GM21737 (cell line): ENCODE data around the gene ZIM2.

ENCODE experiments used
- ATAC-seq: cut with Tn5 transposase; IDR thresholded peaks from one replicate; pipeline ENCODE4 v1.9.1; 2021; ENCODE audit warnings: mild to moderate bottlenecking, moderate library complexity; ENCODE audit not compliant: unreplicated experiment

The ZIM2 gene

GRCh38 chr19:56811480-56811879 is 29.0 kb downstream of the ZIM2 start:
- ATAC-seq: no peak

- ATAC-seq: no peak
These were observed 30.3 kb downstream of the ZIM2 start for GRCh38 chr19:56810260-56810659.

GRCh38 chr19:56808717-56809392 is 31.7 kb downstream of the ZIM2 start:
- no peak for ATAC-seq

GRCh38 chr19:56806639-56807038 is 33.9 kb downstream of the ZIM2 start:
- ATAC-seq: no peak

GRCh38 chr19:56778351-56778750 is 62.2 kb downstream of the ZIM2 start:
- no peak for ATAC-seq

- ATAC-seq: no peak
These were observed 70.9 kb downstream of the ZIM2 start for GRCh38 chr19:56769650-56770049.

- ATAC-seq: no peak
These were observed 75.4 kb downstream of the ZIM2 start for GRCh38 chr19:56765137-56765536.

GRCh38 chr19:56764196-56764695 is 76.3 kb downstream of the ZIM2 start:
- no peak for ATAC-seq

- no peak for ATAC-seq
These were observed 79.7 kb downstream of the ZIM2 start for GRCh38 chr19:56760842-56761241.

- ATAC-seq: no peak
These were observed 81.0 kb downstream of the ZIM2 start for GRCh38 chr19:56759531-56759930.

- ATAC-seq: no peak
These were observed 89.4 kb downstream of the ZIM2 start for GRCh38 chr19:56751078-56751489.

GRCh38 chr19:56750658-56751057 is 89.9 kb downstream of the ZIM2 start:
- no peak for ATAC-seq

GRCh38 chr19:56748378-56748777 is 92.1 kb downstream of the ZIM2 start:
- ATAC-seq: no peak

GRCh38 chr19:56746367-56746766 is 94.2 kb downstream of the ZIM2 start:
- ATAC-seq: no peak

- no peak for ATAC-seq
These were observed 100.0 kb downstream of the ZIM2 start for GRCh38 chr19:56740501-56740900.

GRCh38 chr19:56736571-56736970 is 104.0 kb downstream of the ZIM2 start:
- no peak for ATAC-seq

GRCh38 chr19:56732976-56733375 is 107.5 kb downstream of the ZIM2 start:
- ATAC-seq: no peak

GRCh38 chr19:56727677-56728076 is 112.8 kb downstream of the ZIM2 start:
- ATAC-seq: no peak

GRCh38 chr19:56725829-56726424 is 114.6 kb downstream of the ZIM2 start:
- no peak for ATAC-seq
